Endothelial cell of umbilical vein (primary cell): ENCODE data around the gene USP6NL. TPM values are rescaled to one million over a fixed set of nuclear protein-coding genes. Genes with fewer than 3 reads are reported as not detected.

ENCODE experiments used
- BruUV-seq: library from RNA; stranded (reverse); fragments of 400-500 nt; replicated peaks from 2 replicates; lab custom pipeline; 2021; lab: Mats Ljungman, UMichigan
- CTCF ChIA-PET: fragments of 300-600, 350-600 bp; sonication (Branson Sonifier 250); formaldehyde crosslinking; loops from one replicate; lab custom pipeline; 2021; ENCODE audit warnings: antibody characterized with exemption, inconsistent platforms; lab: Charles Lee
- POLR2A ChIA-PET: fragments of 300-600, 350-600 bp; sonication (Branson Sonifier 250); formaldehyde crosslinking; loops from one replicate; lab custom pipeline; 2021; ENCODE audit warnings: antibody characterized with exemption, inconsistent platforms; lab: Charles Lee
- DNase-seq: peaks from one replicate; pipeline ENCODE4 v3.0.0-alpha.2; 2011; ENCODE audit warnings: low read depth, low spot score
- FAIRE-seq: peaks from 2 replicates; lab custom pipeline; 2011; peaks lifted over from hg19 to GRCh38; lab: Jason Lieb, UNC
- H2AFZ ChIP-seq: 2 replicates; pipeline ENCODE4 v1.6.0; 2012; ENCODE audit warnings: low read depth, low read length, control low read depth, inconsistent platforms
- H3K27ac ChIP-seq: 2 replicates; pipeline ENCODE4 v1.5.1; 2011; ENCODE audit warnings: low read depth, mild to moderate bottlenecking, control low read depth, low read length, moderate library complexity; ENCODE audit not compliant: insufficient read depth
- H3K27me3 ChIP-seq, 2 experiments: 2 replicates each; pipeline versions ENCODE4 v1.6.0 to v1.6.1; 2011; ENCODE audit warnings: low read length in 2 of 2, mixed read lengths in 1 of 2; ENCODE audit not compliant: control insufficient read depth in 2 of 2, insufficient read depth in 2 of 2
- H3K36me3 ChIP-seq, 2 experiments: 2 replicates in 1 of 2; 3 replicates in 1 of 2; pipeline ENCODE4 v1.5.1; 2011; ENCODE audit warnings: low read length in 2 of 2, mild to moderate bottlenecking in 1 of 2, moderate library complexity in 1 of 2; ENCODE audit not compliant: control insufficient read depth in 2 of 2, insufficient read depth in 2 of 2; ENCODE audit errors: extremely low read depth in 1 of 2
- H3K4me1 ChIP-seq: 3 replicates; pipeline ENCODE4 v1.5.1; 2011; ENCODE audit warnings: mild to moderate bottlenecking, low read length; ENCODE audit not compliant: control insufficient read depth, insufficient read depth; ENCODE audit errors: extremely low read depth
- H3K4me2 ChIP-seq: 2 replicates; pipeline ENCODE4 v1.6.1; 2011; ENCODE audit warnings: low read length, control low read depth, mixed read lengths; ENCODE audit not compliant: insufficient read depth
- H3K4me3 ChIP-seq, 3 experiments: fragments of 200-600 bp in 1 of 3; sonication (generic), shearing (Covaris generic) in 1 of 3; replicated peaks in 1 of 3; 2 replicates each; pipeline ENCODE4 v1.5.1; 2011 to 2016; ENCODE audit warnings: control low read depth in 3 of 3, low read length in 3 of 3, mild to moderate bottlenecking in 2 of 3, inconsistent platforms in 1 of 3, low read depth in 1 of 3, moderate library complexity in 1 of 3; ENCODE audit not compliant: insufficient read depth in 1 of 3
- H3K79me2 ChIP-seq: 2 replicates; pipeline ENCODE4 v1.6.0; 2012; ENCODE audit warnings: low read length, inconsistent platforms; ENCODE audit not compliant: control insufficient read depth, insufficient read depth
- H3K9ac ChIP-seq: replicated peaks from 2 replicates; pipeline ENCODE3; 2011; ENCODE audit warnings: low read length, control low read depth; ENCODE audit not compliant: insufficient read depth; ENCODE audit errors: extremely low read depth
- H3K9me1 ChIP-seq: replicated peaks from 3 replicates; pipeline ENCODE4 v1.6.0; 2011; ENCODE audit warnings: mild to moderate bottlenecking, low read length; ENCODE audit not compliant: control insufficient read depth, insufficient read depth; ENCODE audit errors: extremely low read depth
- H3K9me3 ChIP-seq: replicated peaks from 2 replicates; pipeline ENCODE4 v1.5.1; 2012; ENCODE audit warnings: low read length, inconsistent platforms; ENCODE audit not compliant: control insufficient read depth, insufficient read depth
- H4K20me1 ChIP-seq: replicated peaks from 2 replicates; pipeline ENCODE3; 2011; ENCODE audit warnings: mild to moderate bottlenecking, low read length; ENCODE audit not compliant: control insufficient read depth, insufficient read depth; ENCODE audit errors: extremely low read depth
- FOS ChIP-seq: IDR thresholded peaks from 2 replicates; pipeline ENCODE4 v1.6.1; 2011; ENCODE audit warnings: mild to moderate bottlenecking, low read length, moderate library complexity, borderline replicate concordance; ENCODE audit not compliant: insufficient read depth
- GATA2 ChIP-seq: IDR thresholded peaks from 2 replicates; pipeline ENCODE4 v1.7.0; 2011; ENCODE audit warnings: low read depth, mild to moderate bottlenecking, moderate library complexity, mixed read lengths, low read length; ENCODE audit not compliant: insufficient read length, insufficient read depth
- JUN ChIP-seq: IDR thresholded peaks from 2 replicates; pipeline ENCODE4 v1.6.1; 2011; ENCODE audit warnings: borderline replicate concordance, low read depth; ENCODE audit not compliant: insufficient read length, insufficient read depth
- MYC ChIP-seq: IDR thresholded peaks from one replicate; pipeline ENCODE4 v1.6.1; 2011; ENCODE audit warnings: mild to moderate bottlenecking, low read depth, low read length
- POLR2A ChIP-seq: IDR thresholded peaks from 2 replicates; pipeline ENCODE4 v1.6.1; 2012; ENCODE audit warnings: low read depth, mild to moderate bottlenecking, control low read depth, low read length
- POLR2AphosphoS5 ChIP-seq: IDR thresholded peaks from 2 replicates; pipeline ENCODE4 v1.6.1; 2012; ENCODE audit warnings: low read depth, mild to moderate bottlenecking, control low read depth, low read length, moderate library complexity; ENCODE audit not compliant: insufficient read depth
- dilution Hi-C: fragments of 300-500 bp; cut with MboI; formaldehyde crosslinking; loops from one replicate; pipeline ENCODE4 v1.15.0; 2019; ENCODE audit warnings: low sequenced_read_pairs; ENCODE audit not compliant: extremely low pct_ligation_motif_present
- intact Hi-C: fragments of 100-400 bp; cut with micrococcal nuclease; formaldehyde crosslinking; loops from one replicate; pipeline ENCODE4 v1.10.0; 2022
- polyA plus RNA-seq, 4 experiments: library from polyadenylated mRNA; depleted of rRNA in 3 of 4; stranded (reverse) in 3 of 4; unstranded in 1 of 4; fragments of >200 nt; gene quantifications; 2 replicates each; pipeline versions ENCODE4 v1.2.1 to v1.2.3, GENCODE V29; 2011 to 2012; ENCODE audit warnings: missing spikeins in 1 of 4
- total RNA-seq: library from RNA; stranded (reverse); gene quantifications from 2 replicates; pipeline ENCODE4 v1.2.3, GENCODE V29; 2021

Gene USP6NL
- total and polyA plus RNA-seq, 2 donors (not counting 3 experiments of a cell fraction or from before 2014, with no cell fraction given): 13.5 to 29.2 TPM

DNA sequence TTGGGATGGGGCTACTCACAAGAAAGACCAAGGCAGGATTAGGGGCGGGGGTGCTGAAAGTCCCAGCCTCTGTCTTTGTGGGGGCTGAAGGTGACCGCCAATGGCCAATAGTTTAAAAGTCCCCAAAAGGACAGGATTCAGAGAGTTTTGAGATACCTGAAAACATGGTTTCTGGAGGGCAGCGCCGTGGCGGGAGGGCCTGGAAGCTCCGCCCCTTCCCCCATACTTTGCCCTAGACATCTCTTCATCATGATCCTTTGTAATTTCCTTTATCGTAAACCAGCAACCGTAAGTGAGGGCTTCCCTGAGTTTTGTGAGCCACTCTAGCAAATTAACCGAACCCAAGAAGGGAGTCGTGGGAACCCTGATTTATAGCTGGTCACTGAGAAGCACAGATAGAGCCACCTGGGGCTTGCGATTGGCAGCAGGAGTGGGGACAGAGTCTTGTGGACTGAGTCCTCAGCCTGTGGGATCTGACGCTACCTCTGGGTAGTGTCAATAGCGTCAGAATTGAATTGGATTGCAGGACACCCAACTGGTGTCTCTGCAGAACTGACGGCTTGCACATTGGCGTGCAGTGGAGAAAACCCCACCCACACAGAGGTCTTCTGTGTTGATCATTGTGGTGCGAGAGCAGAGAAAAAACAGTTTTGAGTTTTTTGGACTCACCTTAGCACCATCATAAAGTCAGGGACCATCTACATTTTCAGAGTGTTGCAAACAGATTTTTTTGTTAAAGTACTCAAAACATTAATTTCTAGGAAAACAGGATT is 169.3 kb downstream of the USP6NL start:
- FAIRE-seq: no peak
- no TSS peak for BruUV-seq
- dilution Hi-C loops: no loop called here

DNA sequence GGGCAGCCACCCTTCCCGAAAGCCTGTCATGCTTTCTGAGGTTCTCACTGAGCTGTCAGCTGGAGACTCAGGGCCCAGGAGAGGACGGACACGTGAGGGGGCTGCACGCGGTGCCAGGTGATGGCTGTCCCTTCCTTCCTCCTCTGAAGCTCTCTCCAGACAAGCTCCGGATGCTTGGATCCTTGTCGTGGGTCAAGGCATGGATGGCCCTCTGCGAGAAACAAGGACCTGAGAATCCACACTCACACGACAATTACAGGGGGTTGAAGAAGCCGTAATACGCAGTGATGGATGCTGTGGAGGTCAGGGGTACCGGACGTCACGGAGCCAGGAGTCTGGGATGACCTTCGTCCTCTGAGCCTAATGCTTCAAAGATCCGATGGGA is 170.3 kb downstream of the USP6NL start:
- ChIA-PET CTCF (interaction anchor here (0.9 kb wide), 1 partner anchor 22 kb away, joined by 3 read pairs; no protein-coding TSS in a partner anchor), POLR2A (no interaction called here)
- Histone ChIP-seq H3K9ac (no peak overlapping the region), H2AFZ (no peak overlapping the region), H3K9me1 (no peaks in the 10 kb centered on the region), H3K4me2 (no peak overlapping the region), H4K20me1 (no peaks in the 10 kb centered on the region), H3K4me1 (no peaks in the 10 kb centered on the region), H3K4me3 (no peak overlapping the region), H3K27ac (no peak overlapping the region), H3K9me3 (no peaks in the 10 kb centered on the region), H3K79me2 (no peaks in the 10 kb centered on the region), H3K27me3 (peaks cover 0 to 2% of the 10 kb centered on the region in 2 experiments), H3K36me3 (no peaks in the 10 kb centered on the region)
- no TSS peak for BruUV-seq
- intact Hi-C loops: no loop called here
- no peak for DNase-seq
- FAIRE-seq: no peak
- TF ChIP-seq FOS: no peak
- no peak for TF ChIP-seq MYC
- no peak for TF ChIP-seq GATA2
- no peak for TF ChIP-seq JUN
- no peak for TF ChIP-seq POLR2A
- dilution Hi-C loops: no loop called here

More for the DNA sequence above, 169.3 kb downstream of the USP6NL start:
- Histone ChIP-seq H3K4me2 (no peak overlapping the region), H3K9ac (no peak overlapping the region), H3K4me1 (no peaks in the 10 kb centered on the region), H3K79me2 (no peaks in the 10 kb centered on the region), H3K4me3 (no peak overlapping the region), H2AFZ (no peak overlapping the region), H4K20me1 (no peaks in the 10 kb centered on the region), H3K9me1 (no peaks in the 10 kb centered on the region), H3K36me3 (no peaks in the 10 kb centered on the region), H3K27me3 (peaks cover 2% of the 10 kb centered on the region in 2 experiments), H3K9me3 (no peaks in the 10 kb centered on the region), H3K27ac (no peak overlapping the region)
- no peak for DNase-seq
- CTCF ChIA-PET: interaction anchor here (0.9 kb wide), 1 partner anchor 23 kb away, joined by 3 read pairs; no protein-coding TSS in a partner anchor
- TF ChIP-seq POLR2A (no peak), GATA2 (no peak), POLR2AphosphoS5 (no peak)
- POLR2A ChIA-PET: no interaction called here
- intact Hi-C loops: no loop called here
